ENCODE measurements around the gene TAGLN2.

GRCh38 chr1:159869607-159870006 is 55.7 kb downstream of the TAGLN2 start:
- no peak for TF ChIP-seq CTCF (IDR thresholded peaks at IDR 0.05)
- no peak for TF ChIP-seq POLR2A (IDR thresholded peaks at IDR 0.05)

Measured in prostate gland (tissue), 2 donors.